AG04449 (cell line): ENCODE data around the gene CDH10.

ENCODE experiments used
- CTCF ChIA-PET: fragments of 350-600 bp; formaldehyde crosslinking; extraction: SDS; loops from one replicate; lab custom pipeline; 2021; ENCODE audit warnings: antibody characterized with exemption; lab: Yijun Ruan, JAX
- POLR2A ChIA-PET: fragments of 400-600, 350-600 bp; formaldehyde crosslinking; extraction: SDS; loops from one replicate; lab custom pipeline; 2020; ENCODE audit warnings: antibody characterized with exemption, inconsistent platforms; lab: Yijun Ruan, JAX
- DNase-seq: peaks from one replicate; pipeline ENCODE4 v3.0.0-alpha.2; 2010; ENCODE audit warnings: low read depth, low spot score
- H3K4me3 ChIP-seq: 2 replicates; pipeline ENCODE4 v1.5.1; 2011; ENCODE audit warnings: low read depth, mild to moderate bottlenecking, control low read depth, low read length
- TF ChIP-seq, protein P1 (sequence below): IDR thresholded peaks from one replicate; pipeline ENCODE4 v1.5.1; 2011; ENCODE audit warnings: mild to moderate bottlenecking, moderate library complexity, low read length, control low read depth, inconsistent platforms; ENCODE audit not compliant: insufficient read depth; ENCODE audit errors: missing control alignments

CDH10 gene

GRCh38 chr5:24439465-24439864, 205.3 kb downstream of the CDH10 start:
- no peak for DNase-seq
- TF ChIP-seq, protein P1, sequence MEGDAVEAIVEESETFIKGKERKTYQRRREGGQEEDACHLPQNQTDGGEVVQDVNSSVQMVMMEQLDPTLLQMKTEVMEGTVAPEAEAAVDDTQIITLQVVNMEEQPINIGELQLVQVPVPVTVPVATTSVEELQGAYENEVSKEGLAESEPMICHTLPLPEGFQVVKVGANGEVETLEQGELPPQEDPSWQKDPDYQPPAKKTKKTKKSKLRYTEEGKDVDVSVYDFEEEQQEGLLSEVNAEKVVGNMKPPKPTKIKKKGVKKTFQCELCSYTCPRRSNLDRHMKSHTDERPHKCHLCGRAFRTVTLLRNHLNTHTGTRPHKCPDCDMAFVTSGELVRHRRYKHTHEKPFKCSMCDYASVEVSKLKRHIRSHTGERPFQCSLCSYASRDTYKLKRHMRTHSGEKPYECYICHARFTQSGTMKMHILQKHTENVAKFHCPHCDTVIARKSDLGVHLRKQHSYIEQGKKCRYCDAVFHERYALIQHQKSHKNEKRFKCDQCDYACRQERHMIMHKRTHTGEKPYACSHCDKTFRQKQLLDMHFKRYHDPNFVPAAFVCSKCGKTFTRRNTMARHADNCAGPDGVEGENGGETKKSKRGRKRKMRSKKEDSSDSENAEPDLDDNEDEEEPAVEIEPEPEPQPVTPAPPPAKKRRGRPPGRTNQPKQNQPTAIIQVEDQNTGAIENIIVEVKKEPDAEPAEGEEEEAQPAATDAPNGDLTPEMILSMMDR: no peak
- ChIA-PET POLR2A (no interaction called here), CTCF (no interaction called here)
- H3K4me3 ChIP-seq: no peak overlapping the region
